HG03066 (cell line): Measurements from ENCODE around the gene NABP2.
A peak's percentile ranks its signal among the peaks of the same experiment; 100 is the strongest.

Experiments
- ATAC-seq: cut with Tn5 transposase; IDR thresholded peaks from one replicate; pipeline ENCODE4 v1.9.1; 2021; ENCODE audit warnings: low read depth; ENCODE audit not compliant: unreplicated experiment

The NABP2 gene

DNA sequence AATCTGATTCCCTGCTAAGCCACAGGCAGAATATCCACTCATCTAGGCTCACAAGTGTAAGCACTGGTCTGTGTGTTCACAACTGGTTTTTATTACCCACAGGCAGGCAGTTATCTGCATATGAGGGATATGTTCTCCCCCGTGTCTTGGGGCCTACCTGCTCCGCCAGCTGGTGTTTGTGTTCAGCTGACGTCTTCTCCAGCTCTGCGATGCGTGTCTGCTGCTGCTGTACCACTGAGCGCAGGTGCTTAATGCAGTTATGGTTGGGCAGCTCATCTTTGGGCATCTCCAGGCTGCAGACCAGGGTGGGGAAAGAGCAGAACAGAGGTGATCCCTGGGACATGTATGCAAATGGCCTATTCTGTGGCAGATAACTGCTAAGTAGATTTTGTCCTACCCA, 16.1 kb upstream of the NABP2 start:
- ATAC-seq, result no peak

DNA sequence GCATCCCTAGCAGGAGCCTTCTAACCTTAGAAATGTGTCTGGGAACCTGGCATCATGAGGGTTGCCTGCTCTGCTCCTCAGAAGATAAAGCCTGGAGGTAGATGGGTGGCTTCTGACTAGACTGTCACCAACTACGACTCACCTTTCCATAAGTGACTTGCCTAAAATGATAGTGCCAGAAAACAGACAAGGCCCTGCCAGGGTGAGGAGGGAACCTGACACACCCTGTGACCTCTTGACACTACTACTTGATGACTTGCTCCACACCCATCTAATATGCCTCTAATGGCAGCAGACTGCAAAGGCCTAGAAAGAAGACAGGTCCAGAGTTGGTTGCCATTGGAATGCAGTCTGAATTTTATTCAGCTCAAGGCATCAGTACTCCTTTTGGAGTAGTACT, 11.8 kb upstream of the NABP2 start:
- no peak for ATAC-seq

DNA sequence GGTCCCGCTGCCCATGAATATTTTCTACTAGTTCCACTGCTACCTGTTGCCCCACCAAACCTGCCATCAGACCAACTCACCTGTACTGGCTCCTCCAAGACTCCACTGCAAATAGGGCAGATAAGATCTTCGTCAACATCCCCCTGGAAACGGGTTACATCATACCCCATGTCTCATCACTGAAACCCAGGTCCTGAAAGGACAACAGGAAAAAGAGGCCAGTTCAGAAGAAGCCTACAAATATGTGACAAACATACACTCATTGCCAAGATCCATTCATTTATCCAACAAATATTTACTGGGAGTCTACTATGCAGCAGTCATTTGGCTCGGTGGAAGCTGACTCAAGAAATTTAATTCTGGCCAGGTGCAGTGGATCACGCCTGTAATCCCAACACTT, 10.3 kb upstream of the NABP2 start:
- ATAC-seq, result no peak

DNA sequence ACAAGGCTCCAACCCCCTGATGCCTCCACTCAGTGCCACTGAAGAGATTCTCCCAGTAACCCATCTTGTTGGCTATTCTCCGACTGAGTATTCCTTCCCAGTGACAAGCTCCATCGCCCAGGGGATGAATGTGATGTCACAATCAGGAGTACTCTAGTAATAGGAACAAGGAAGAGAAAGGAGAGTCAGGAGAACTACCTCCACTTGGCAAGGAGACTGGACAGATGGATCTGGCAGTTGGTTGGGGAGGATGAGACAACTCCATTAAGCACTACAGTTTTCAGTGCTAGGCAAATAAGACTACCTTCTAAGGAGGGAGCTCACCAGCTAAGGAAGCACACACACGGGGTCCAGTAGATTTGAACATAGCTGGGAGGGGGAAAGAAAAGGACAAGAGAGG, 7.7 kb upstream of the NABP2 start:
- ATAC-seq, result no peak

DNA sequence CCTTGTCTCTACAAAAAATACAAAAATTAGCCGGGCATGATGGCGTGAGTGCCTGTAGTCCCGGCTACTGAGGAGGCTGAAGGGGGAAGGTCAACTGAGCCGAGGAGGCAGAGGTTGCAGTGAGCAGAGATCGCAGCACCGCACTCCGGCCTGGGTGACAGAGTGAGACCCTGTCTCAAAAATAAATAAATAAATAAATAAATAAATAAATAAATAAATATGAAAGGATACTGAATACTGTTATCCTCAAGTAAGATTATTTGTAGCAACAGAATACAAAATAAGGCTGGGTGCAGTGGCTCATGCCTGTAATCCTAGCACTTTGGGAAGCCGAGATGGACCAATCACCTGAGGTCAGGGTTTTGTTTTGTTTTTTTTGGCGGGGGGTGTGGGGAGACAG, 4.3 kb upstream of the NABP2 start:
- ATAC-seq, result no peak

DNA sequence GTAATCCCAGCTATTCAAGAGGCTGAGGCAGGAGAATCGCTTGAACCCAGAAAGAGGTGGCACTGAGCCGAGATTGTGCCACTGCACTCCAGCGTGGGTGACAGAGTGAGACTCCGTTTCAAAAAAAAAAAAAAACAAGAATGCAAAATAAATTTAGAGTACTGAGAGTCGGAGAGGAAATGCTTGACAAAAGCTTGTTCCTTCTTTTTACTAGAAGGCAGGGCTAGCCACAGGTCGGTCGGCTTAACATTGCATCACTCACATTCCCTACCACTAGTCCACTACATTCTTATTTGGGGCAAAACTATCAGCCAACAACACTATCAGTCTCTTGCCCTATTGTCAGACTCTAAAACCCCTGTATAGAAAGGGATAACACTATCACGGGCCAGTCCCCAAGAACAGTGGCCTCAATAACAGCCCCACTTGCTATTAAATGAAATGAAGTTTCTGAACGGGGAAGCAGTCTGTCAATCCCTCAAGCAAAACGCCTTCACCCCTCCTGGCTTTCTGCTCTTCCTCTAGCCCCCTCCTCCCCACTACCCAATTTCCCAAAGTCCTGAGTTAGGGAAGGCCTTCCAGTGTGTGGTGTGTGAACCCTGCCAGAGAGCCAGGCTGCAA, 3.4 kb upstream of the NABP2 start:
- no peak for ATAC-seq

DNA sequence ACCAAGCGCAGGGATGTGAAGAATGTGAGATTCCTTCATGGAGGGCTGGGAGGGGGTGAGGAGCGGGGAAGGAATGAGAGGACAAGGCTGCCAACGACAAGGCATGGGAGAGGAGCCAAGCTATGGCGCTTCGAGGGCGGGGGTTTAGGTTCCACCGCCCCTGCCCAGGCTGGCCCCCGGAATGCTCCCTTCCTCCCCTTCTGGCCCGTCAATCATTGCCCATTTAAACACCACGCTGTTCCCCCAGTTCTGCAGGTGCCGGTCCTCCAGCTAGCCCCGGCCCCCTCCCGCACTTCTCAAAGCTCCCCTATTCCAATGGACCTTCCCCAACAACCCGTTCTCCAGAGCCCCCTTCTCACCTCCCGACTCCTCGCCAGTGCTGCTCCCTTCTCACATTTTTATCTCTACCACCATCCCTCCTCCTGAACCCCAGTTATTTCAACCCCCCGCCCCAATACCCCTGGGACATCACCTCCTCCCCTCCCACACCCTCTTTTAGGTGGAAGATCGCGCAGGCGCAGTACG, 2.8 kb upstream of the NABP2 start:
- ATAC-seq, result peak; percentile 22

DNA sequence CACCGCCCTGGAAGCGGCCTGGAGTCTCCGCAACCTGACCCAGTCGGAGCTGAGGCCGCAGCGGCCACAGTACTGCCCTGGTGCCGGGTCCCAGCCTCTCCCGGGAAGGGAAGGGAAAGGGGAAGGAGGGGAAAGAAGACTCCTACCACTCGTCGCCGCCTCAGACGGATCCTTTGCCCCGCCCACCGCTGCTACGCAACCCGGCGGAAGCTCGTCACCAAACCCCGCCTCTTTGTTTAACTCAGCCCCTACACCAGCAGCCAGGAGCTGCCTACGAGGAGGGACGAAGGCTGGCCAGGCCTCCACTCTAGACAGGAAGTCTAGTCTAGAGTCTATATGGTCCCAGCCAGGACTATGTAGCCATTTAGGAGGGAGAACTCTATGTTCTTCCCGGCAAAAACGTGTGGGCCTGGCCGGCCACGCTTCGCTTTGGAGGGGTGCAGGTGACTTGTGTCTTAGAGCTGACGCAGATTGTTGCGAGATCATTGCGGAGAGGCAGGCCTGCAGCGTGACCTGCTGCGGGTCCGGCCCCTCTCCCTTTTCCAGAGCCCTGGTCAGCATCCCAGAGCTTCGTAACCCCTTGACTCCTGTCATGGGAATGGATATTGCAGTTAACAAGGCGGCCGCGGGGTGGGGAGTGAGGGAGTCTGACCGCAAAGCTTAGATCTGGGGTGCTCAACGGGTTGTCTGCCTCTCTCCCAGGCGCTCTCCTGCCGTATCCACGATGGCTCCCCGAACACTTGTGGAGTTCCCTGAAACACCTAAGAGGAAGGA, 2.2 kb upstream of the NABP2 start, which contains the start of gene RNF41:
Gene RNF41, minus strand, starts transcription at position 166 of the 774 bp plus-strand sequence. CDS start 7,875 bp downstream, outside the sequence.
- peak; percentile 74 for ATAC-seq

DNA sequence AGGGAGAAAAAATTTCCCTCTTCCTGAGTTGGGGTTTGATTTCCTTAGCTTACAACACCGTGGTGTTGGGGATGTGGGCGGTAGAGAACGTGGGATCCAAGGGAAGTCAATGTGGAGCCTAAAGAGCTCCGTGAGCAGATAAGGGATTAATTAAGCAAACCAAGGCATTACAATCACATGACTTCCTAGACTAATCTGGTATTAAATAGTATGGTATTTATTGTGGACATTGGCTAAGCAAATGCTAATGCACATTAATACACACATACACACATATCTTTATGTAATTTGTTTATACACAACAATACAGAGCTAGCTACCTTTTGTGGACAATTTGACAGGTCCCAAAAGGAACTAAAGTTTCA, 1.6 kb upstream of the NABP2 start:
- ATAC-seq, result no peak

DNA sequence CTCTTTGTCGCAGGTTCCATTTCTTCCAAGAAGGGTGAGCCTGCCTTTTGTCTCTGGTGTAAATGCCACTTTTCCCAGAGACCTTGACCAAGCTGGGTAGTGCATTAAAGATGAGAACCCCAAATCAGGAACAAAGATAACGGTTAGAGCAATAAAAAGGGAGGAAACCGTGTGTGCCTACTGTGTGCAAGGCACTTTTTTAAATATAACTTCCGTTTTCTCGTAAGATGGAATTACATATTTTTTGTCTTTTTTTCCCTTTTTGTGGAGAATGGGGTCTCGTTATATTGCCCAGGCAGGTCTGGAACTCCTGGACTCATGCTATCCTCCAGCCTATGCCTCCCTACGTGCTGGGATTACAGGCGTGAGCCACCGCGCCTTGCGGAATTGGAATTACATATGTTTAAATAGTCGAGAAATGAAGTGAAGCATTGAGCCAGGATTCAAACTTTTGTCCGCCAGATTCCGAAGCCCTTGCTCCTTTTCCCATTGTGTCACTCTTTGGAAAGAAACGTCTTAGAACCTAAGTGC, 506 bp upstream of the NABP2 start:
- ATAC-seq, result no peak

DNA sequence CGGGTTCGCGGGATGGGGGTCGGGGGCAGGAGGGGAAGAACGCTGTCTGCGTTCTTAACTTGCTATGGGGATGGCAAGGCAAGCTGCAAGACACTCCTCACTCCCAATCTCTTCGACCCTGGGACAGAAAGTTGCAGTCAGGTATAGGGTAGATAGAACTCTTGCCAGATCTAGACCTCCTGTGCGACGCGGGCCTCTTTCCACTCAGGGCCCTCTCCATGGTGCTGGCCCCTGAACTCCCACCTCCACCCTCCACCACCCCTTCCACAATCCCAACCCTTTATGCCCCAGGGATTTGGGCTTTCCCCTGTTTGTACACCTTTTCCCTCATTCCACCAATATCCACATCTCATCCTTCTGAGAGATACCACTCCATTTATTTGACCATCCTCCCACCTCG, 812 bp downstream of the NABP2 start:
- ATAC-seq, result no peak

DNA sequence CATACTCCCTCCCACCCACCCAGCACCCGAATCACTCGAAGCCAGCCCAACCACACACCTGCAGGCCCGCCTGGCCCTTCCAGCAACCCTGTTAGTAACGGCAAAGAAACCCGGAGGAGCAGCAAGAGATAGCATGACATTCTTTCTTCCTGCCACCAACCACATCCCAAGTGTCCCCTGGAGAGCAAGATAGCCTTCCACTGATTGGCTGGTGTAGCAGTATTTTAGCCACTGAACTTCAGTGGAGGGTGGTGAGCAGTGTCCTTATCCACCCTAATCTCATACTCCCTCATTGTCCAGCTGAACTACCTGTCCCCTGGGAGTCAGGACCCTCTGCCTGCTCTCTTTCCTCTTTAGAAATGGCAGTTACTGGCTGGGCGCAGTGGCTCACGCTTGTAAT, 4.9 kb downstream of the NABP2 start:
- ATAC-seq, result no peak

DNA sequence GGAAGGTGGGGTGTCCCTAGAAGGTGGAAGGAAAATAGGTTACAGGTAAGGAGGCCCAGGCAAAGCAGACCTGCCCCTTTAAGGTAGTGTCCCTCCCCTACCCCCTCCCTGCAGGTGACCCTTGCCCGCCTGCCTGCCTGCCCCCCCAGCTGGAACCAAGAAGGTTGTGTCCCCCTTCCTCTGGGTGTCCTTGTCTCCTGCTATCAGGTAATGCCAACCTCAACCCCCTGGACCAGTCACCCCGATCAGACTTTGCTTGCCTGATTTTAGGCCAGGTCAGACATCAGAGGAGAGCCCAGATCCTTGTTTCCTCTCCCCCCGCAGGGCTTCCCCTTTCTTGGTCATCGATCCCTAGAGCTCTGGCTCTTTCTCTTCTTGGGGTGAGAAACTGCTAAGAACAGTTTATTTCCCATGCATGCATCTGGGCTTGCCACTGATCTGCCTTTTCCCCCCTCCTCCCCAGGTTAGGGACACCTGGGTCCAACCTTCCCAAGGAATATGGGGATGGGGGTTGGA, 5.8 kb downstream of the NABP2 start, which contains the start of gene SLC39A5:
Gene SLC39A5, plus strand, starts transcription at position 136 of the 516 bp plus-strand sequence. CDS start 1,224 bp downstream, outside the sequence.
- no peak for ATAC-seq

DNA sequence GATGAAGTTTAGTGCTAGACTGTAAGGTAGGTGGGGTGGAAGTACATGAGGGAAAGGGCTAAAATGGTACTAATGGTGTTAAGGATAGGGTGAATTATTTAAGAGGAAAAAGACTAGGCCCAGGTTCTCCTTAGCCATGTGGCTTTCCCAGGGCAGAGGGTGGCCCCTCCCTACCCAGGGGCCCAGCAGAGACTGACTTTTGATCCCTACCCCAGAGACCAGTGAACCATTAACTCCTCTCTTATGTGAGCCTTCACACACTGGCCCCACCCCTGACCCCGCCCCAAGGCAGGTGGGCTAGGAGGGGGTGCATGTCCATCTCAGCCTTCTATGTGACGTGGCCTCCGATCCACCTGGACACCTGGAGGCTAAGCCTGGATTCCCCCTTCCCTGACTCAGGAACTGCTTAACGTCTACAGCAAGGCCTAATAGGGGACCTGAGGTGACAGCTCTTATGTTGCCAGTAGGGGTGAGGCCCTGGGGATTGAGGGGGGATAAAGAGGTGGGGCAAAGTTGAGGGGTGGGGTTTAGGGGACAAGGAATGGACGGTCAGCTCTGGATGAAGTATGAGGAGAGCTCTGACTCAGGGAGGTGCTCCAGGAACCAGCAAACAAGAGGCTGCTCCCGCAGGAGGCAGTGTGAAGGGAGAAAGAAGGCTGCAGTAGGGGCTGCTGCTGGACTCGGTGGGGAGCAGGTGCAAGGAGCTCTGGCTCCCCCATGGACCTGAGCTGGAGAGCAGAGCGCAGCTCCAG, 6.5 kb downstream of the NABP2 start:
- ATAC-seq, result no peak

DNA sequence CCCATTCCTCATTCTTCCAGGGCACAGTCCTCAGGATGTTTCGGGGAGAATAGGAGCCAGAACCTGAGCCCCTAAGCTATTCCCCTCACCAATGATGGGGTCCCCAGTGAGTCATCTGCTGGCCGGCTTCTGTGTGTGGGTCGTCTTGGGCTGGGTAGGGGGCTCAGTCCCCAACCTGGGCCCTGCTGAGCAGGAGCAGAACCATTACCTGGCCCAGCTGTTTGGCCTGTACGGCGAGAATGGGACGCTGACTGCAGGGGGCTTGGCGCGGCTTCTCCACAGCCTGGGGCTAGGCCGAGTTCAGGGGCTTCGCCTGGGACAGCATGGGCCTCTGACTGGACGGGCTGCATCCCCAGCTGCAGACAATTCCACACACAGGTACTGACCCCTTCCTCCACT, 7.0 kb downstream of the NABP2 start:
- no peak for ATAC-seq

DNA sequence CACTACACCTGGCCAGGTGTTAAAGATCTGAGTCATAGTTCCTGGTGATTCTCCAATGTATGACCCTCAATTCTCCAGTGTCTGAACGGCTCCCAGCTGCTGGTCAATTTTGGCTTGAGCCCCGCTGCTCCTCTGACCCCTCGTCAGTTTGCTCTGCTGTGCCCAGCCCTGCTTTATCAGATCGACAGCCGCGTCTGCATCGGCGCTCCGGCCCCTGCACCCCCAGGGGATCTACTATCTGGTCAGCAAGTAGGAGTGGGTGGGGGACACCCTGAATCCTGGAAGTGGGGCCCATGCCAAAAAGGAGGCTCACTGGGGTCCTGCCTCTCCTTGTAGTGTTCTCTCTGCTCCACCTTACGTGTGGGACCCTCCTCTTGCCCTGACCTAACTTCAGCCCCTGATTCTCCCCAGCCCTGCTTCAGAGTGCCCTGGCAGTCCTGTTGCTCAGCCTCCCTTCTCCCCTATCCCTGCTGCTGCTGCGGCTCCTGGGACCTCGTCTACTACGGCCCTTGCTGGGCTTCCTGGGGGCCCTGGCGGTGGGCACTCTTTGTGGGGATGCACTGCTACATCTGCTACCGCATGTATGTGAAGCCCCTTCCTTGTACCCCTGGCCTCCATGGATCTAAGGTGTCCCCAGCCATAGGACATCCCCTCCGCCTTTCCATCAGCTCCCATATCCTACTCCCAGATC, 10.7 kb downstream of the NABP2 start:
- no peak for ATAC-seq

DNA sequence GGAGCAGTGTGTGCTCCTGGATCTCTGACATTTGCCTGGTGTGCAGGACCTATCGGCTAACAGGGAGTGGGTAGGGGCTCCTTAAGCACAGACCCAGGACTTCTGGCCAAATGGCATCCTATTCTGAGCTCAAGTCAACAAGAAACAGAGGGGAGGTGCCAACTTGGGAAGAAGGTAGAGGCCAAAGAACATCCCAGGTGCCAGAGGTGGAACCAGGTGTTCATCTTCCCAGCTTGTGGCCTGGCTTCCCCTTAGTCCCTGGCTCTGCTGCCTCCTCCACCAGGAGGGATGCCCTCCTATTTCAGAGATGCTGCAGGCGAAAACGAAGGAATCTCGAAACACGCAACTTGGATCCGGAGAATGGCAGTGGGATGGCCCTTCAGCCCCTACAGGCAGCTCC, 11.9 kb downstream of the NABP2 start:
- ATAC-seq, result no peak

DNA sequence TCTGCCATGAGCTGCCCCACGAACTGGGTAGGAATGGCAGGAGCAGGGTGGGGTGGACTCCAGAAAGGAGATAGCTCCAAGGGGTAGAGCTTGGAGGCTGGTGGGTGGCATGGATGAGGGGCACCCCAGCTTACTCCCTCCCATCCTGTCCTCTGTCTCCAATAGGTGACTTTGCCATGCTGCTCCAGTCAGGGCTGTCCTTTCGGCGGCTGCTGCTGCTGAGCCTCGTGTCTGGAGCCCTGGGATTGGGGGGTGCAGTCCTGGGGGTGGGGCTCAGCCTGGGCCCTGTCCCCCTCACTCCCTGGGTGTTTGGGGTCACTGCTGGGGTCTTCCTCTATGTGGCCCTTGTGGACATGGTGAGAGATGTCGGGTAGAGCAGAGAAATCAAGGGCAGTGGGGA, 12.8 kb downstream of the NABP2 start:
- ATAC-seq, result no peak

DNA sequence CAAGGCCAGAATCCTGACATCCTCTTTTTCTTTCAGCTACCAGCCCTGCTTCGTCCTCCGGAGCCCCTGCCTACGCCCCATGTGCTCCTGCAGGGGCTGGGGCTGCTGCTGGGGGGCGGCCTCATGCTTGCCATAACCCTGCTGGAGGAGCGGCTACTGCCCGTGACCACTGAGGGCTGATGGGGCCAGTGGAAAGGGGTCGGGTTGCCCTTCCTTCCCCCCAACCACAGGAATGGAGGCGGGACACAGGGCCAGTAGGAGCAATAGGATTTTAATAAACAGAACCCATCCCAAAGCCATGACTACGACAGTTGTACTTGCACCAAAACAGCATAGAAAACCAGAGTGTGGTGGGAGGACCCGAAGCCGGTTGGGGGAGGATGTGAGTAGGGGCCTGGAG, 13.4 kb downstream of the NABP2 start:
- ATAC-seq, result no peak
